Nephron progenitor cell (in vitro differentiated cells): ENCODE measurements around the gene ZMYND19.
"Not testable (repeated sequence)": the region's sequence is repeated elsewhere in the genome, so short reads cannot be mapped to it uniquely, and the experiment has no call there.

Experiments
- DNase-seq: peaks from one replicate; pipeline ENCODE4 v3.0.0; 2021
- H3K27ac Mint-ChIP-seq: 2 replicates; pipeline ENCODE4 v1.8.0; 2021; ENCODE audit warnings: mild to moderate bottlenecking, moderate library complexity, mixed read lengths
- H3K27me3 Mint-ChIP-seq: 2 replicates; pipeline ENCODE4 v1.8.0; 2021; ENCODE audit warnings: mild to moderate bottlenecking, low read depth, mixed read lengths; ENCODE audit not compliant: poor library complexity
- H3K36me3 Mint-ChIP-seq: 2 replicates; pipeline ENCODE4 v1.8.0; 2021; ENCODE audit warnings: low read depth, mixed read lengths
- H3K4me1 Mint-ChIP-seq: 2 replicates; pipeline ENCODE4 v1.8.0; 2021; ENCODE audit warnings: mixed read lengths
- H3K4me3 Mint-ChIP-seq: 2 replicates; pipeline ENCODE4 v1.8.0; 2021; ENCODE audit warnings: mild to moderate bottlenecking, moderate library complexity, mixed read lengths
- H3K9me3 Mint-ChIP-seq: 2 replicates; pipeline ENCODE4 v1.8.0; 2021; ENCODE audit warnings: mild to moderate bottlenecking, moderate library complexity, mixed read lengths
- TF ChIP-seq, protein P1 (sequence below): fragments of 200-600 bp; sonication (generic); IDR thresholded peaks from 2 replicates; pipeline ENCODE4 v1.5.0; 2021; ENCODE audit warnings: antibody characterized with exemption

ZMYND19 gene

DNA sequence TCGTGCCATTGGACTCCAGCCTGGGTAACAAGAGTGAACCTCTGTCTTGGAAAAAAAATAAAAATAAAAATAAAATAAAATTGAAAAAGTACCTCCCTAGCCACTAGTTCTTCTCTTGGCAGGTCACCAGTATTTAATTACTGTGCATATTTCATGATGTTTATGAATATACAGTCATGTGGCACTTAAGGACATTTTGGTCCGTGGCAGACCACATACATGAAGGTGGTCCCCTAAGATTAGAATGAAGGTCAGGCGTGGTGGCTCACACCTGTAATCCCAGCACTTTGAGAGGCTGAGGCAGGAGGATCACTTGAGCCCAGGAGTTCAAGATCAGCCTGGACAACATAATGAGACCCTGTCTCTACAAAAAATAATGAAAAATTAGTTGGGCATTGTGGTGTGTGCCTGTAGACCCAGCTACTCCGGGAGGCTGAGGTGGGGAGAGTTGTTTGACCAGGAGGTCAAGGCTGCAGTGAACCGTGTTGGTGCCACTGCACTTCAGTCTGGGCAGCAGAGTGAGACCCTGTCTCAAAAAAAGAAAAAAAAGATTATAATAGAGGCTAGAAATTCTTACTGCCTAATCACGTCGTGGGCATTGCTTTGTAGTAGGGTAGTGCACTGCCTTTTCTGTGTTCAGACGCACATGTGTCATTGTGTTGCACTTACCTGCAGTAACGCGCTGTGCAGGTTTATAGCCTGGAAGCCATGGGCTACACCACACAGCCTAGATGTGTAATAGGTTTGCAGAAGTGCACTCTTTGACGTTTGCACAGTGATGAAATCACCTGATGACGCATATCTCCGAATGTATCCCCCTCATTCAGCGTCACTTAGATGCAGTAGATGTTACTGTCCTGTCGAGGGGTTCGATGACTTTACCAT, 41.3 kb upstream of the ZMYND19 start:
- Mint-ChIP-seq H3K27ac (peak overlapping the region; percentile 95), H3K36me3 (peaks cover 49% of the 10 kb centered on the region)

DNA sequence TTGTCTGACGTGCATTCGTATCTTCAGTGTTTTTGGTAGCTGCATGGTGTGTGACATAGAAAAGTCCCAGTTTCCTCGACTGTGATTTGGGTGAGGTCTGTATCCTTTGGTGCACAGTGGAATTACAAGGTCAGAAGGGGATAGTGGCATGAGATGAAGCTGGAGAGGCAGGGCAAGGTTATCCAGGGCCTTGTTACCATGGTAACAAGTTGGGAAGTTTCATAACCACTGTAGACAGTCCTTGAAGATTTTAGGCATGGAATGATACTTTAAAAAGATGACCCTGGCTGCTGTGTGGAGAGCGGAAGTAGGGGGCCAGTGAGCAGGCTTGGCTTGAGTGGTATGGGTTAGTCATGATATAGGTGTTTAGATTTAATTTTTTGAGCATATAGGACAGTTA, 40.4 kb upstream of the ZMYND19 start:
- H3K4me3 Mint-ChIP-seq: no peak overlapping the region
- no peak for DNase-seq
- peaks cover under 1% of the 10 kb centered on the region for H3K9me3 Mint-ChIP-seq
- peaks cover 50% of the 10 kb centered on the region for H3K4me1 Mint-ChIP-seq
- no peak overlapping the region for H3K27ac Mint-ChIP-seq
- TF ChIP-seq, protein P1, sequence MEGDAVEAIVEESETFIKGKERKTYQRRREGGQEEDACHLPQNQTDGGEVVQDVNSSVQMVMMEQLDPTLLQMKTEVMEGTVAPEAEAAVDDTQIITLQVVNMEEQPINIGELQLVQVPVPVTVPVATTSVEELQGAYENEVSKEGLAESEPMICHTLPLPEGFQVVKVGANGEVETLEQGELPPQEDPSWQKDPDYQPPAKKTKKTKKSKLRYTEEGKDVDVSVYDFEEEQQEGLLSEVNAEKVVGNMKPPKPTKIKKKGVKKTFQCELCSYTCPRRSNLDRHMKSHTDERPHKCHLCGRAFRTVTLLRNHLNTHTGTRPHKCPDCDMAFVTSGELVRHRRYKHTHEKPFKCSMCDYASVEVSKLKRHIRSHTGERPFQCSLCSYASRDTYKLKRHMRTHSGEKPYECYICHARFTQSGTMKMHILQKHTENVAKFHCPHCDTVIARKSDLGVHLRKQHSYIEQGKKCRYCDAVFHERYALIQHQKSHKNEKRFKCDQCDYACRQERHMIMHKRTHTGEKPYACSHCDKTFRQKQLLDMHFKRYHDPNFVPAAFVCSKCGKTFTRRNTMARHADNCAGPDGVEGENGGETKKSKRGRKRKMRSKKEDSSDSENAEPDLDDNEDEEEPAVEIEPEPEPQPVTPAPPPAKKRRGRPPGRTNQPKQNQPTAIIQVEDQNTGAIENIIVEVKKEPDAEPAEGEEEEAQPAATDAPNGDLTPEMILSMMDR: no peak
- H3K36me3 Mint-ChIP-seq: peaks cover 46% of the 10 kb centered on the region
- H3K27me3 Mint-ChIP-seq: no peaks in the 10 kb centered on the region

More for the DNA sequence above, 41.3 kb upstream of the ZMYND19 start:
- peaks cover 6% of the 10 kb centered on the region for H3K9me3 Mint-ChIP-seq
- peaks cover 47% of the 10 kb centered on the region for H3K4me1 Mint-ChIP-seq
- no peak for DNase-seq
- H3K27me3 Mint-ChIP-seq: no peaks in the 10 kb centered on the region
- TF ChIP-seq, protein P1: no peak
- H3K4me3 Mint-ChIP-seq: no peak overlapping the region

DNA sequence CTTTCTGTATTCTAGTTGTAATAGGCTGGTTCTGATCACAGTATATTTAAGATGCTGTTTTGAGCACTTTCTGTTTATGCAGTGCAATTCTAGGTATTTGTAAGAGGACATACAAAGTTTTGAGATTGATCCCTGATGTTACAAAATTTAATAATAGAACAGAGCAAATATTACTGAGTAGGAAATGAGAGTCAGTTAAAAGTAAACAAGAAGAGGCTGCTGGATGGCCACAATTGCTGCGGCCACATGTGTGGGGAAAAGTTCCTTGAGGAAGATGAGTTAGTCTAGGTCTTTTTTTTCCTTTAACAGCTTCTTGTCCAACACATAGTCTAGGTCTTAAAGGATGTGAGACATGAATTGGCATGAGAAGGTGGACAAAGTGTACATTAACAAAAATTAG, 39.8 kb upstream of the ZMYND19 start:
- peak overlapping the region; percentile 28 for H3K27ac Mint-ChIP-seq
- peaks cover 50% of the 10 kb centered on the region for H3K4me1 Mint-ChIP-seq
- H3K4me3 Mint-ChIP-seq: no peak overlapping the region
- no peaks in the 10 kb centered on the region for H3K27me3 Mint-ChIP-seq
- no peak for DNase-seq
- TF ChIP-seq, protein P1: no peak
- H3K9me3 Mint-ChIP-seq: peaks cover 4% of the 10 kb centered on the region
- peaks cover 52% of the 10 kb centered on the region for H3K36me3 Mint-ChIP-seq

DNA sequence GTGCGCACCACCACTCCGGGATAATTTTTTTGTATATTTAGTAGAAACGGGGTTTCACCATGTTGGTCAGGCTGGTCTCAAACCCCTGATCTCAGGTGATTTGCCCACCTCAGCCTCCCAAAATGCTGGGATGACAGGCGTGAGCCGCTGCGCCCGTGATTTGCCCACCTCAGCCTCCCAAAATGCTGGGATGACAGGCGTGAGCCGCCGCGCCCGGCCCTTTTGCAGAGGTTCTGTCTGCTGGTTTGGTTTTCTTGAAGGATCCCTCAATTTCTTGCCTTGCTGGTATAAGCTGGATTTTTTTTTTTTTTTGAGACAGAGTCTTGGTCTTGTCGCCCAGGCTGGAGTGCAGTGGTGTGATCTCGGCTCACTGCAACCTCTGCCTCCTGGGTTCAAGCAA, 37.1 kb upstream of the ZMYND19 start:
- Mint-ChIP-seq H3K4me1 (peaks cover 39% of the 10 kb centered on the region), H3K36me3 (peaks cover 42% of the 10 kb centered on the region)
- not testable (repeated sequence) for DNase-seq, H3K27ac Mint-ChIP-seq, H3K9me3 Mint-ChIP-seq, H3K4me3 Mint-ChIP-seq, H3K27me3 Mint-ChIP-seq

DNA sequence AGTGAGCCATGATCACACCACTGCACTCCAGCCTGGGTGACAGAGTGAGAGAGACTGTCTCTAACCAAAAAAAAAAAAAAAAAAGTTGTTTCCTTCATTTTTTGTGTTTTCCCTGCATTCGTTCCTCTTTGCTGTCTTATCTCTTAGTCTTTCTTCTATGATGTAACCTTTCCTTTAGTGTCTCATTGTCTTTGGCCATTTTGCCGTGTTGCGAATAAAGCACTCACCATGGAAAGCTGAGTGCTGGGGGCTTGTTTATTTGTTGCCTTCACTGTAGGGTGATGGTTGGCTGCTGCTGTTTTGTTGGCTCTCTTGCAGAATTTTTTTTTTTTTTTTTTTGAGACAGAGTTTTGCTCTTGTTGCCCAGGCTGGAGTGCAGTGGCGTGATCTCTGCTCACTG, 36.2 kb upstream of the ZMYND19 start:
- no peak overlapping the region for H3K4me3 Mint-ChIP-seq
- no peak for DNase-seq
- peaks cover 35% of the 10 kb centered on the region for H3K4me1 Mint-ChIP-seq
- H3K27me3 Mint-ChIP-seq: peaks cover 2% of the 10 kb centered on the region
- peaks cover 46% of the 10 kb centered on the region for H3K36me3 Mint-ChIP-seq
- peaks cover 7% of the 10 kb centered on the region for H3K9me3 Mint-ChIP-seq
- TF ChIP-seq, protein P1: no peak
- no peak overlapping the region for H3K27ac Mint-ChIP-seq

DNA sequence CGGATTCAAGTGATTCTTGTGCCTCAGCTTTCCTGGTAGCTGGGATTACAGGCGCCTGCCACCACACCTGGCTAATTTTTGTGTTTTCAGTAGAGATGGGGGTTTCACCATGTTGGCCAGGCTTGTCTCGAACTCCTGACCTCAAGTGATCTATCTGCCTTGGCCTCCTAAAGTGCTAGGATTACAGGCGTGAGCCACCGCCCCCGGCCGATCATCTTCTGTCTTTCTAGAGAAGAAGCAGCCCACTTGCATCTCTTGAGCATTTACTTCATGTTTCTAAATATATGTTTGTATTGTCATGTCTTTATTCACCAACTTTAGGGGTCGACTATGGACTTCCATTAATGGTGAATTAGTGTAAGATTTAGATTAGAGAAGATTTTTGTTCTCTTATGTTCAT, 31.9 kb upstream of the ZMYND19 start:
- Mint-ChIP-seq H3K4me3 (peak overlapping the region; percentile 44), H3K4me1 (peaks cover 42% of the 10 kb centered on the region), H3K27ac (peak overlapping the region; percentile 48), H3K36me3 (peaks cover 35% of the 10 kb centered on the region)
- not testable (repeated sequence) for DNase-seq, H3K9me3 Mint-ChIP-seq, H3K27me3 Mint-ChIP-seq
